Pancreas (tissue), 10 donors: ENCODE measurements around the gene NCAPG2. TPM values are rescaled to one million over a fixed set of nuclear protein-coding genes. Genes with fewer than 3 reads are reported as not detected.
A peak's percentile ranks its signal among the peaks of the same experiment; 100 is the strongest.

ENCODE experiments used
- ATAC-seq, 4 donors: fragments of 200-7000 bp; cut with Tn5 transposase; one replicate each; pipeline versions ENCODE4 v1.8.0 to v1.9.1; 2020; ENCODE audit warnings: mild to moderate bottlenecking in 4 of 4, moderate library complexity in 4 of 4
- DNase-seq, 6 donors: peaks; one replicate each; pipeline ENCODE4 v3.0.0-alpha.2; 2020
- FAIRE-seq: peaks from 2 replicates; lab custom pipeline; 2012; peaks lifted over from hg19 to GRCh38; lab: Jason Lieb, UNC
- H3K27ac ChIP-seq, 4 donors: fragments of 200-600 bp; sonication (generic); 1 replicate in 3 of 4; 2 replicates in 1 of 4; pipeline versions ENCODE4 v1.5.0 to v1.8.0; 2020
- H3K27me3 ChIP-seq, 4 donors: fragments of 200-600 bp; one replicate each; pipeline ENCODE4 v1.8.0; 2021
- H3K36me3 ChIP-seq, 3 donors: fragments of 200-600 bp; sonication (generic) in 1 of 3; one replicate each; pipeline versions ENCODE4 v1.5.0 to v1.8.0; 2020 to 2021
- H3K4me1 ChIP-seq, 3 donors: fragments of 200-600 bp; one replicate each; pipeline ENCODE4 v1.8.0; 2021
- H3K4me3 ChIP-seq, 4 donors: fragments of 200-600 bp; sonication (generic) in 2 of 4; one replicate each; pipeline versions ENCODE4 v1.5.0 to v1.8.0; 2020 to 2021
- H3K9me3 ChIP-seq, 4 donors: fragments of 200-600 bp; one replicate each; pipeline ENCODE4 v1.8.0; 2021
- CTCF ChIP-seq, 4 donors: fragments of 200-600 bp; sonication (generic) in 3 of 4; IDR thresholded peaks; one replicate each; pipeline versions ENCODE4 v1.5.0 to v1.8.0; 2021; ENCODE audit warnings: antibody characterized with exemption in 4 of 4
- WGBS, 2 donors: extraction: QIAGEN DNeasy Blood & Tissue Kit; methylation state at CpG; one replicate each; pipeline ENCODE4 v1.1.7; 2013; 5-methylcytosine and 5-hydroxymethylcytosine counted together
- intact Hi-C, 3 donors: fragments of 100-400 bp; cut with DNase I; formaldehyde crosslinking; loops; one replicate each; pipeline versions ENCODE4 v1.11.1 to v1.14.2; 2022
- polyA plus RNA-seq, 2 donors: library from polyadenylated mRNA; stranded (reverse); fragments of 200-250 nt; gene quantifications; one replicate each; pipeline ENCODE4 v1.2.3, GENCODE V29; 2013
- total RNA-seq, 6 donors: library from RNA; stranded (reverse); fragmentation: NEBNext Ultra II Directional in 4 of 6; extraction: Animal tissue kit (Norgen Biotek cat#: 25700) in 4 of 6; gene quantifications; one replicate each; pipeline versions ENCODE4 v1.2.1 to v1.2.4, GENCODE V29; 2021 to 2023
- donor health status: healthy with polysubstance abuse.
- donor health status: DM: no; HTN: no; CAD: no; lungs with moderate emphysema.
- donor health status: DM: no; HTN: no; CAD: no.
- donor health status: control.
- donor health status: control.
- donor health status: Bipolar disorder and iron deficiency.
- donor health status: DM: yes; HTN: yes; CAD: no.
- donor health status: DM: no; HTN: no; CAD: no.
- donor health status: DM: no; HTN: no; CAD: no.
- donor health status: DM: yes; HTN: yes; CAD: no.

NCAPG2 gene
- total and polyA plus RNA-seq, 8 donors, result 1.4 to 4.0 (median 3.1) TPM

DNA sequence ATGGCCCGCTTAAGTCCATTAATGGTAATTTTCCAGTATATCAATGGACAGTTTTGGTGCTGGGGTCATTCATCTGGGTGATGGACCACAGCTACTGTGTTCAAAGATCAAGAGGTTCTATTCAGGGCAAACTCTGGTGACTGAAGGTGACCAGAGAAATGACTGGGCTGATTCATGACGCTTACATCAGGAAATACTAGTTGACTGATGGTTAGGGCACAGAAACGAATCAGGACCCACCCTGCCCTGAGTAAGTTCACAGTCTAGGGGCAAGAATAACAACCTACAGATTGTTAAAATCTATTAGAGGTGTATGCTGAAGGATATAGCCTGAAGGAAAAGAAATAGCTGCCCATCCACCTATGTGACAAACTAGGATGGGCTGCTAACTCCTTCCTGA, 9.5 kb downstream of the NCAPG2 start:
- no peak for ATAC-seq
- no peaks in the 10 kb centered on the region for H3K27me3 ChIP-seq
- FAIRE-seq, result no peak
- peaks cover 4 to 7% (median 6%) of the 10 kb centered on the region in 3 donors for H3K4me1 ChIP-seq
- no peak overlapping the region for H3K27ac ChIP-seq
- no peaks in the 10 kb centered on the region for H3K9me3 ChIP-seq
- H3K36me3 ChIP-seq, result no peaks in the 10 kb centered on the region
- H3K4me3 ChIP-seq, result no peak overlapping the region
- no peak for TF ChIP-seq CTCF (IDR thresholded peaks at IDR 0.05)
- DNase-seq, result no peak
- WGBS, 2 donors, result 62 to 66% methylated on average over 3 of the region's 3 CpGs
- intact Hi-C loops, result loop anchor here in 1 of 3 donors (5.0 kb wide), 1 partner anchor 282 kb away; no protein-coding TSS in a partner anchor

DNA sequence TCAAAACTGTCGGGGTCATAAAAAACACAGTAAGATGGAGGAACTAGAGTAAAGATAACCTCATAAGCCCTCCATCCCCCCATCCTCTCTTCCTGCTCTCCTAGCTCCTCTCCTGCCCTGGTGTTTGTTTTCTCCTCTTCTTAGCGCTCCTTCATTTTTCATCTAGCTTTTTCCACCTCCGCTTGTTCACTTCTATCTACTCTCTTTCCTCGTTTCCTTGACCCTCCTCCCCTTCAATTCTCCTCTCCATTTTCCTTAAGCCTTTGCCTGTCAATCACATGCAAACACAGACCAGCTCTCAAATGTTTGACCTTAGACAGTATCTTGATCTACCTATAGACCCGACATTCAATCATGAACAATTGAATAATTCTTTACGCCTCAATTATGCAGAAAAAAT, 10.0 kb downstream of the NCAPG2 start:
- no peak for TF ChIP-seq CTCF (IDR thresholded peaks at IDR 0.05)
- no peaks in the 10 kb centered on the region for H3K36me3 ChIP-seq
- intact Hi-C loops, result loop anchor here in 1 of 3 donors (5.0 kb wide), 1 partner anchor 283 kb away; no protein-coding TSS in a partner anchor
- DNase-seq (no peak), ATAC-seq (no peak), FAIRE-seq (no peak)
- whole genome bisulfite sequencing, 2 donors, result 83 to 89% methylated on average over 6 of the region's 6 CpGs
- H3K27ac ChIP-seq, result no peak overlapping the region
- H3K4me1 ChIP-seq, result peaks cover 4 to 7% (median 6%) of the 10 kb centered on the region in 3 donors
- H3K27me3 ChIP-seq, result no peaks in the 10 kb centered on the region
- H3K9me3 ChIP-seq, result no peaks in the 10 kb centered on the region
- no peak overlapping the region for H3K4me3 ChIP-seq

DNA sequence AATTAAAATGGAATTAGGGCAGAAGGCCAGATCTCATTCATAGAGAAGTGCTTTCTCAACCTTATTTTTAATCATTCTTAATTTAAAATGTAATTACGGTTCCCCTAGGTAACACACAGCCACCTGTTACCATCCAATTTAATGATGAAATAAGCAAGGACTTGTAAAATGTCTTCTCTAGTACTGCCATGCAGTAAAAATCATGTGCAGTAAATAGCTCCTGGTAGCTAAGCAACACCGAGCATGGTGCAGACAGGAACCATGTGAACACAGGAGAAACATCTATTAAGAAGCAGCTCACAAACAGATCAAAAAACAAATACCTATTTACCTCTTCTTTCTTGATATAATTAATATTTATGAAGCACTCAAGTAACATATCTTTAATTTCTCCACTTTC, 15.1 kb downstream of the NCAPG2 start:
- Histone ChIP-seq H3K9me3 (no peaks in the 10 kb centered on the region), H3K4me1 (no peaks in the 10 kb centered on the region), H3K4me3 (no peak overlapping the region), H3K27me3 (no peaks in the 10 kb centered on the region), H3K27ac (no peak overlapping the region), H3K36me3 (no peaks in the 10 kb centered on the region)
- peak in 1 of 4 donors; percentile 66 for ATAC-seq
- no peak for FAIRE-seq
- no peak for TF ChIP-seq CTCF (IDR thresholded peaks at IDR 0.05)
- 93 to 95% methylated on average over 2 of the region's 2 CpGs for WGBS, 2 donors
- intact Hi-C loops, result no loop called here
- DNase-seq, result no peak

GRCh38 chr7:158687406-158687805, 17.2 kb downstream of the NCAPG2 start:
- Histone ChIP-seq H3K4me1 (no peaks in the 10 kb centered on the region), H3K4me3 (no peak overlapping the region), H3K27ac (no peak overlapping the region), H3K9me3 (no peaks in the 10 kb centered on the region), H3K36me3 (no peaks in the 10 kb centered on the region), H3K27me3 (no peaks in the 10 kb centered on the region)
- FAIRE-seq (no peak), ATAC-seq (no peak), DNase-seq (no peak)
- 90 to 94% methylated on average over 7 of the region's 7 CpGs for WGBS, 2 donors
- TF ChIP-seq CTCF (IDR thresholded peaks at IDR 0.05), result no peak
- intact Hi-C loops, result no loop called here

DNA sequence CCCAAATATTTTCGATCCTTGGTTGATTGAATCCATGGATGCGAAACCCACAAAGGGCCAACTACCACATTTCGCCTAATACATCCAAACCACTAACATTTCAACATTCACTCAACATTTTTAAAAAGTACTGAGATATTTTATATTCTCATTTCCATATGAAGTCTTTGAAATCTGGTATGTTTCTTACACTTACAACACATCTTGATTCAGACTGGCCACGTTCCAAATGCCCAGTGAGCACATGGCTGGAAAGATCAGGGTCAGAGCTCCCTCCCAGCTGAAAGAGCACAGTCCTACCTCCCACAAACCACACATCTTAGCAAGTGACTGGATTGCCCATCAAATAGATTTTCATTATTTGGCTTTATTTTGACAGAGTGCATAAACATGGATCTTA, 18.9 kb downstream of the NCAPG2 start:
- intact Hi-C loops, result no loop called here
- Histone ChIP-seq H3K27me3 (no peaks in the 10 kb centered on the region), H3K9me3 (no peaks in the 10 kb centered on the region), H3K36me3 (no peaks in the 10 kb centered on the region), H3K4me3 (no peak overlapping the region), H3K27ac (no peak overlapping the region), H3K4me1 (no peaks in the 10 kb centered on the region)
- no peak for ATAC-seq
- no peak for FAIRE-seq
- 93 to 96% methylated on average over 4 of the region's 4 CpGs for WGBS, 2 donors
- TF ChIP-seq CTCF (IDR thresholded peaks at IDR 0.05), result no peak
- DNase-seq, result no peak
